ENCODE measurements around the gene NEIL3.

DNA sequence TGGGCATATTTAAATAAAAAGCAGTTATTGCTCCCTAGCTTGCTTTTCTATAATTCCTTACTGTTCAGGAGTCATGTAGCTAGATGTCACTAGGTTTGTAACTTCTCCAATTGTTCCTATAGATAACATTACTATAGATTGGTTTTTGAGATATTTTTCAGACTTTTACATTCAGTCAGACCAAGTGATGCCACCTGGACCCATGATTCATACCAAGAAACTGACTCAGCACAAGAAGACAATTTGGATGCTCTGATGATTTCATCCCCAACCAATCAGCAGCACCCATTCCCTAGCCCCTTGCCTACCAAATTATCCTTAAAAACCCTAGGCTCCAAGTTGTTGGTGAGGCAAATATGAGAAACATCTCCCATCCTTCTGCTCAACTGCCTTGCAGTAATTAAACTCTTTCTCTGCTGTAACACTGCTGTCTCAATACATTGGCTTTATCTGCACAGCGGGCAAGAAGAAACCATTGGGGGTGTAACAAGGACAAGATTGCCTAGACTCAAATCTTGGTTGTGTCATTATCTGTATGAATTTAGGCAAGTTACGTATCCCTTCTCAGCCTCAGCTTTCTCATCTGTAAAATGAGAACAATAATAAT is 11.8 kb upstream of the NEIL3 start:
- TF ChIP-seq CTCF (IDR thresholded peaks at IDR 0.05; ENCODE audit: low read length) (no peak), EZH2 (optimal IDR thresholded peaks at IDR 0.05; ENCODE audit: low read depth, low read length) (no peak)

Data from MM.1S (cell line).